Measurements from ENCODE around the gene TRAK2.

DNA sequence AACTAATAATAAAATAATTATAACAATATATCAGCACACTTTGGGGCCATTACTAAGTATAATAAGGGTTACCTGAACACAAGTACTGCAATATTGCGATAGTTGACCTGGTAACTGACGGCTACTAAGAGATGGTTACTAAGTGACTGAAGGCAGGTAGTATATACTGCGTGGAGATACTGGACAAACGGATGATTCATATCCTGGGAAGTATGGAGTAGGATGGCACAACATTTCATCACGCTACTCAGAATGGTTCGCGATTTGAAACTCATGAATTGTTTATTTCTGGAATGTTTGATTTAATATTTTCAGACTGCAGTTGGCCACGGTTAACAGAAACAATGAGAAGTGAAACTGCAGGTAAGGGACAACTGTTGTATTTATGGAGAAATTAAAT is 54.7 kb downstream of the TRAK2 start:
- TF ChIP-seq, protein P1, sequence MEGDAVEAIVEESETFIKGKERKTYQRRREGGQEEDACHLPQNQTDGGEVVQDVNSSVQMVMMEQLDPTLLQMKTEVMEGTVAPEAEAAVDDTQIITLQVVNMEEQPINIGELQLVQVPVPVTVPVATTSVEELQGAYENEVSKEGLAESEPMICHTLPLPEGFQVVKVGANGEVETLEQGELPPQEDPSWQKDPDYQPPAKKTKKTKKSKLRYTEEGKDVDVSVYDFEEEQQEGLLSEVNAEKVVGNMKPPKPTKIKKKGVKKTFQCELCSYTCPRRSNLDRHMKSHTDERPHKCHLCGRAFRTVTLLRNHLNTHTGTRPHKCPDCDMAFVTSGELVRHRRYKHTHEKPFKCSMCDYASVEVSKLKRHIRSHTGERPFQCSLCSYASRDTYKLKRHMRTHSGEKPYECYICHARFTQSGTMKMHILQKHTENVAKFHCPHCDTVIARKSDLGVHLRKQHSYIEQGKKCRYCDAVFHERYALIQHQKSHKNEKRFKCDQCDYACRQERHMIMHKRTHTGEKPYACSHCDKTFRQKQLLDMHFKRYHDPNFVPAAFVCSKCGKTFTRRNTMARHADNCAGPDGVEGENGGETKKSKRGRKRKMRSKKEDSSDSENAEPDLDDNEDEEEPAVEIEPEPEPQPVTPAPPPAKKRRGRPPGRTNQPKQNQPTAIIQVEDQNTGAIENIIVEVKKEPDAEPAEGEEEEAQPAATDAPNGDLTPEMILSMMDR (conservative IDR thresholded peaks at IDR 0.05; ENCODE audit: low read length) = no peak
- TF ChIP-seq EZH2phosphoT487 (IDR thresholded peaks at IDR 0.05; ENCODE audit: borderline replicate concordance) = no peak

All from Loucy (cell line).